NCI-H774 (cell line): Measurements from ENCODE around the gene SLC6A13.

ENCODE experiments used
- DNase-seq: peaks from one replicate; lab custom pipeline; 2025; lab: John Stamatoyannopoulos, UW

The SLC6A13 gene

DNA sequence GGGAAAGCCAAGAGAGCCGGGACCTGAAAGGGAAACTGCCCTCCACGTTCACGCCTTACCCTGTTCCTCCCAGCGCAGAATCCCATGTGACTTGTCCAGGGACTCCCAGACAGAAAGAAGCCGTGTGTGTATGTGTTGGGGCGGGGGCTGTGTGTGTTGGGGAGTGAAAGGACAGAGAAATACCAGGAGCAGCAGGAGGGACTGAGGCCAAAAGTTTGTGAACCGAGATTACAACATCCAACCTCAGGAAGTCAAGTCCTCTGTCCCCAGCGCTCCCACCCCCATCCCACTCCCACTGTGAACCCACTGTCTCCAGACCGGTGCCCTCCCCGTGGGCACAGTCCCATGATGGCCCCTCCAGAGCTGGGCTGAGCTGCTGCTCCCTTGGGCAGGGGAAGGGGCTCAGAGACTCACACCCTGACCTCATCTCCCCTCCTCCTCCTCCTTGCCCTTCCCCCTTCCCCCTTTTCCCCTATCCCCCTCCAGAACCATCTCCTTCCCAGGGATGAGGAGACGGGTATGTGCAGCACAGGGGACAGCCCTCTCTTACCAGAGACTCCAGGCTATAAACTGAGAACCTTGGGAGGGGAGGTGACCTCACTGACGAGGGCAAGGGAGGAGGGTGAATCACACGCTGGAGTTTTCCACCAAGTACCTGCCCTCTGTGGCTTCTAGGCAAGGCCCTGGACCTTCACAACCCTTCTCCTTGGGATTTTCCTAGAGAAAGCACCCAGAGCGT lies 48.5 kb downstream of the SLC6A13 start, which contains the start of gene SLC6A12:
Gene SLC6A12 (minus strand): TSS at position 155 of the 739 bp plus-strand sequence. CDS start 4,171 bp downstream, outside the sequence.
- no peak for DNase-seq

DNA sequence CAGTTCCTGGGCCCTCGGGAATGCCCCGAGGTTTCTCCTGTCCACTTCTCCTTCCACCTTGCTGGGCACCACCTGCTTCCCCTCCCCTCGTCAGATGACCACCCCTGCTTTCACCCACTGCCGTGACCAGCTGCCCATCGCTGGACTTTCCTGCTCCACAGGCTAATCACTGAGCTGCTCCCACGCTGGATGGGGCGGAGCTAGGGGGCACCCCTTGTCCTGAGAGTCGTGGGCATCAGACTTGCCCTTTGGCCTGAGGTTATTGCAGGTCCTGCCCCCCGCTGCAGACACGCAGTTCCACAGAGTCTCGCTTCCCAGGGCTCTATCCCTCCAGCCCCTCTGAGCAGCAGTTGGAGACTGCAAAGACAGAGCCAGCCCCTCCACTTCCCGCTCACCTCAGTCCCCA lies 49.1 kb downstream of the SLC6A13 start:
- DNase-seq, result no peak

GRCh38 chr12:212715-213526 lies 49.7 kb downstream of the SLC6A13 start:
- no peak for DNase-seq

GRCh38 chr12:212415-212714 lies 50.3 kb downstream of the SLC6A13 start:
- DNase-seq, result no peak

DNA sequence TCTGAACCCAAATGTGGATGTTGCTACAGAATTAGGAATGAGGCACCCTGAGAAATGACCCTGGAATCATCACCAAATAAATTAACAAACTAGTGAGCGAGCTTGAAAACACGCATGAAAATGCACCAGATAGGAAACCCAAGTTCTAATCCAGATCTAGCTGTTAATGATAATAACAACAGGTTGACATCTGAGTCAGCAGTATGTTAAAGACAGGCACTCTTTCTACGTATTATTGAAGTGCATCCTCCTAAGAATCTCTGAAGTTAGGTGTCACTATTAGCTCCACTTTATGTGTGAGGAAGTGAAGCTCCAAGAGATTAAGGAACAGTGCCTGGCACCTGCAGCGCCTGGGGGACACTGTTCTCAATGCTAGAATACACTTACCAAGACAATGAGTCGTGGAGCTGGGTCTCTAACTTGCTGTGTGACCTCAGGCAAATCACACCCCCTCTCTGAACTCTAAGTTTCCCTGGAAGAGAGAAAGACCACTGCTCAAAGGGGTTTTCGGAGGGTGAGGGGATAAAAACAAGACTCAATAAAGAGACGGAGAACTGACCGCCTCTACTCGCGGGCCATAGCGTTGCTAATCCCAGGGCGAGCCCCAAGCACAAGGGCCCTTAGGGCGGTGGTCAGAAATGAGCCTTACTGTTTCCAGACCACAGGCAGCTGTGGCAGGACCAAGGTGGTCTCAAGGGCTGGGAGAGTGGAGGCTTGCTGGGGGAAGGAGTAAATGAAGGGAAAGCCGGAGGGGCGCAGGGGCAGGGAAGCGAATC lies 50.8 kb downstream of the SLC6A13 start:
- DNase-seq, result no peak

DNA sequence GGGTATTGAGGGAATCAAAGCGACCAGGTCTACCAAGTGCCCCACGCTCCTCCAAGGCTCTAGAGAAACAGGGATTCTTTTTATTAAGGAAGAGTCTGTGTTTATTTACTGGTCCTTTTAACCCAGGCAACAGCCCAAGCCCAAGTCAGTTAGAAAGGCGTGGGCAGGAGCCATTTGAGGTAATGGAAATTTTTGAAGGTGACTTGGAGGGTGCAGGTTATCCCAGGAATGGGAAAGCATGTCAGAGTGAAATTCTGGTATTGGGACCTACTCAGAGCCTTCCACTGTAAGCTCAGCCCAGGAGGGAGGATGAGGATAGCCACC lies 51.5 kb downstream of the SLC6A13 start:
- no peak for DNase-seq

DNA sequence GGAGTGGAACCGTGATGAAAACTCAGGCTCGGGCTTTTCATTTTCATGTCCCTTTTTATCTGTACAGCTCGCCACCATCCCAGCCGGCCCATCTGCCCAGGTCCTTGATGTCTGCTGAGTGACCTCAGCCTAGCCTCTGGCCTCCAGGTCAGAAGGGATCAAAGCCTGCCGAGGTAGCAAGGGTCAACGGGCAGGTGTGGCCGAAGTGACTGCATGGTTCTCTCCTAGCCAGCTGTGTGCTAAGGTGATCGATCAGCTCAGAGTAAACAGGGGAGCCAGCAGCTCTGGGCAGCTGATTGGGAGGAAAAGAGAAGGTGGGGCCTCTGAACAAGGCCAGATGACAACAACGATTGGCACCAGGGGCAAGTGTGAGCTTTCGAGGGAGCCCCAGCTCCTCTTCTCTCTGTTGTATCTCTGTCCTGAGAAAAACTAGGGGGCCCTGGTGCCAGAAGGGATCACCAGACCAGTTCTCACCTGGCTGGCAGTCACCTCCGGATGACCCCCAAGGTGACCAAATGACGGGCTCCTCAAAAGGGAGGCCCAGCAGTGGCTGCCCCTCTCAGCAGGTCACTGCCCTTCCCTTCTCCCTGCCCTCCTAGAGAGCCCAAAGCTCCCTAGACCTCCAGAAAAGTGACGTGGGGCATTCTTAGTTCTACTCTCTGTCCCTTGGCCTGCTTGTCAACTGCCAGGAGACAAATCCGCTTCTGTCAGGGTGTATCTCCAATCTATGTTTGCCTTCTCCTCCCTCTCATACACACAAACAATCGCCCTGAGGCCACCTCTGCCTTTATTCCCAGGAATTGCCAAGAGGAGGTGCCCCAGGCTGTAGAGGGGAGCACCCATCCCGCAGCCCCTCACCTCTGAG lies 52.1 kb downstream of the SLC6A13 start:
- no peak for DNase-seq

DNA sequence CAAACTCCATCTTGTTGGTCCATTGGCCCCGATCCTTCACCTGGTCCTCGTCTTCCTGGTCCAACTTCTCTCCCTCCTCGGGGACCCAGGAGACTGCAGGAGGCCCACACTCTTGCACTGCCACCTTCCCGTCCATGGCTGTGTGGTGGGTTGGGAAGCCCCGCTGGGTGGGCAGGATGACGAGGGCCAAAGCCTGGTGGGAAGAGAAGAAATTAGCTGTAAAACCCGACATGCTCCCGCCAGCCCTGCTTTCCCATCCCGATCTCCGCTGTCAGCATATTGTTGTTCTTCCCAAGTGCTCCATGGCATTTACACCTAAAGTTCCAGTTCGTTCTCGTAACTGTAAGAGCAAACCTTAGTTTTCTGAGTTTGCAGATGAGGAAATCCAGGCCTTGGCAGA lies 52.8 kb downstream of the SLC6A13 start:
- no peak for DNase-seq

DNA sequence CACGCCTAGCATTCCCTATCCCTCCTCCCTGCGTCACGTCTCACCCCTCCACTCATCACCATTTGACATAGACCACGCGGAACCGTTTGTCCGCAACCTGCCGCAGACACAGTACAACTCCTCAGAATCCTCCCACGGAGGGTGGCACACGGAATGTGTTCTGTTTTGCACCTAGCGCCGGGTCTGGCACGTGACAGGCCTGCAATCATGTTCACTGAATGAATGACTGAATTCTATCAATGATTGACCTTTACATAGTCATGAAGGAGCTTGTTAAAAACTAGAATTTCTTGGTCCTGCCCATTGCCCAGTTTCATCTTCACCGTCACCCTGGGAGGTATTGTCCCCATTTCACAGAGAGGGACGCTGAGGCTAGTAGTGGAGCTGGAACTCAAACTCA lies 53.4 kb downstream of the SLC6A13 start:
- no peak for DNase-seq

GRCh38 chr12:208813-209212 lies 53.8 kb downstream of the SLC6A13 start:
- no peak for DNase-seq

DNA sequence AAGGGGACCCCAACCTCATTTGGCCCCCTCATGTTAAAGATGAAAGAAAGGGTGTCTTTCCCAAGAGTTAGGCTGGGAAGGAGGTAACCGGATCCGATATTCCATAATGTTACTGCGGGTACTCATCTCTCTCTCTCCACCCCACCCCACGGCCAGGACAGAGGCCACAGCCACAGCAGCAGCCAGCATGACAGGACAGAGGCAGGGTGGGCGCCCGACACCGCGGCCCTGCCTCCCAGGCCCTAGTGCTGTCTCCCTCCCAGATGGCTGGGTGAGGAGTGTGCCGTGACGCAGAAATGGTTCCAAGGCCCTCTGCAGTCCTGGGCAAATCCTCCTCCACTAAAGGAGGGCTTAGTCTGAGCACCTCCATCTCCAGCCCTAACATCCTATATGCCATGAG lies 54.8 kb downstream of the SLC6A13 start:
- DNase-seq, result no peak

DNA sequence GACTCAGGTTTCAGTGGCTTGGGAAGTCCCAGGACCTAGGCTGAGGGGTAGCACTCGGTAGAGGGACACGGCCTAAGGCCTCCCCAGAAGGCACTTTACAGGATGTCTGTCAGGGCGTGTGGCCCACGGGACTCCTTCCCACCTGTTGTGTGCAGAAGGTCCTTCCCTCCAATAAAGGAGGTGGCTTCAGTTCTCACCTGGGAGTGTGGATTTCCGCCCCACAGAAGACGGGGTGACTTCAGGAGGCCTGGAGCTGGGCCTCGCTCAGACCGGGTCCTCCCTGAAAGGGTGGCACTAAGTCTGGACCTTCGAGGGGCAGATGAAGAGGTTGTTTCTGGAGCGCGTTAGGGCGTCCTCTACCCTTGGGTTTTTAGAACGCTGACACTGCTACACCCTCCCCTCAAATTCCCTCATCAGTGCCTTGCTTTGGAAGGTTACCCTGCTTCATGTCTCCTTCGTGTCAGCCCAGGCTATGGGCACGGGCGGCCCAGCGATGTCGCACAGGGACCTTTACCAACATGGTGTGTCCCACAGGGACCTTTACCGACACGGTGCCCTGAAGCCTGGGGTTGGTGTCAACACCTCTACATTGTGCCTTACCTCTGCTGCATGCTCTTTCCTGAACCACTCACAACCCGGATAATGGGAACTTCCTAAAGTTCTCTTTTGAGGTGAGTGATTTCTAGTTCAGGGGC lies 55.7 kb downstream of the SLC6A13 start:
- DNase-seq, result no peak

DNA sequence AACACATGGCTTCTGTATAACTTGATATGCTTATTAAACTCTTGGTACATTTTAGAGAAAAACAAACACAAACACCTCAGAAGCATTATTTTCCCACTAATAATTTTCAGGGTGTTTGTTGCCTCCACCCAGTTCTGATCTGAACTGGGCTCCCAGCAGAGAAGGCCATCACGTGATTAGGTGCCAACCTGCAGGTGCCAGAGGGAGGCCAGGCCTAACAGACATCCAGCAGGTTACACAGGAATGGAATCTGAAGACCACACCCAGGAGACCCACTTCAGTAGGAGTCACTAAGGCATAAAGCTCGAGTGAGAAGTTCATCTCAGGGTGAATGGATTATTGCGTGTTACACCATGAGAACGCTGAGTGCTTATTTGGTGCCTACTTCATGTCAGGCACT lies 57.6 kb downstream of the SLC6A13 start:
- DNase-seq, result no peak

GRCh38 chr12:204261-204678 lies 58.4 kb downstream of the SLC6A13 start:
- DNase-seq, result no peak

DNA sequence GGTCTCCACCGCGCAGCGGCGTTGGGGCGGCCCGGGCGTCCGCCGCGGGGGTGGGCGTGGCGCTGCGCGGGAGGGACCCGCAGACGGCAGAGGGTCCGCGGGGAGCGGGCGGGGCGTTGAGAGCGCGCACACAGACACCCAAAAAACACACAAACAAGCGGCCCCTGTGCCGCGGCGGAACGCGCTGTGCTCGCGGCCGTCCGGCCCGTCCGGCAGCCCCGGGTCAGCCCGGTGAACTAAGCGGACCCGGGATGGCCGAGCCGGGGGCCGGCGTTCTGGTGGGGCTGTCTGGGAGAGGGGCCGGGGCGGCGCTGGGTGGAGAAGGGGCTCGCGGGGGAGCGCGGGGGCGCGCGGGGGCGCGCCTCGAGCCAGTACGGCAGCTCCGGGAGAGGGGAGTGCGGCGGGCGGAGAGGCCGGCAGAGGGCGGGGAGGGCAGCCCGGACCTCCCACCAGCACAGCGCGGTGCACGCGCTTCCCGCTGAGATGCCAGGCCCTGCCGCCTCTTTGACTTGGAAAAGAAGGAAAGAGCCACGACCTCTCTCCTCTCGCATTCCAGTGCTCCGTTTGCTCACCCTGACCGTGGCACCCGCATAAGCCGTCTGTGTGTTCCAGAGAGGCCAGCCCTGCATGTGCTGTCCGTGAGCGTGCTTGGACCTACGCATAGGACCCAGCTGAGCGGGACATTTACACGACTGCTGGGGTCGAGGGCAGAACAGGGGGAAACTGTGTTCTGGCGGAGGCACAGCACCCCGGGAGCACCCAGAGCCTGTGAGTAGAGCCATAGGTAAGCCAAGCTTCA lies 59.0 kb downstream of the SLC6A13 start:
- no peak for DNase-seq

DNA sequence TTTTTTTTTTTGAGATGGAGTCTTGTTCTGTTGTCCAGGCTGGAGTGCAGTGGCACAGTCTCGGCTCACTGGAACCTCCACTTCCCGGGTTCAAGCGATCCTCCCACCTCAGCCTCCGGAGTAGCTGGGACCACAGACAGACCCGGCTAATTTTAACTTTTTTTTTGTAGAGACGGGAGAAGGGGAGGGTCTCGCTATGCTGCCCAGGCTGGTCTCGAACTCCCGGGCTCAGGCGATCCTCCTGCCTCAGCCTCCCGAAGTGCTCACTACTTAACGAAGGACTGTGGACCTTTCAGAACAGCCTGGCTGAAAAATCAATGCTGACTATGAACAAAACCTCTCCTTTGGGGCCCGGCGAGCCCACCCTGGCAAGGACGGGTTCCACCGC lies 59.6 kb downstream of the SLC6A13 start:
- DNase-seq, result no peak

DNA sequence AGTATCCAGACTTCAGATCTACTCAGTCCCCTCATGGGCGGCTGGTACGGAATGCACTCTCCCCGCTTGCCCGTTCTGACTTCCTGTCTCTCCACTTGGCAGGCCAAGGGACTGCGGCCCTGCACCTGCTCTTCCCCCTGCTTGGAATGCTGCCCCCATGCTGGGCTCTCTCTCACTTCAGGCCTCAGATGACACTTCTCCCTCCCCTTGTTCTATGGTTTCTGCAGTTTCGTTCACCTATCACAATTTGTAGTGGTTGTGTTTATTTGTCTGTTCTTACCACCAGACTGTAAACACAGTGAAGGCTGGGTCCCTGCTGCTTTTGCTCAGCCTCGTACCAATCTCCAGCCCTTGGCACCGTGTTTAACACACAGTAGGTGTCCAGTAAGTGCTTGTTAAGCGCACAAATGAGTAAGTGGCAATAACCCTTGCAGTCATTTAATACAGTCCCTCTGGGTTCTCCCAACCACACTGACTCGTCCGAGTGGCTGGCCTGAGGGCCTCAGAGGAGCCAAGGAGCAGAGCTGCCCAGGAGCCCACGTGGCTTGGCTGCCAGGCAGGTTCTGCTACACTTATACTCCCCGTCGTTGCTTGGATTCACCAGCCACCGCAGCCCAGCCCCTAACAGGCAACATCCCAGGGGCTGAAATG lies 60.4 kb downstream of the SLC6A13 start:
- DNase-seq, result peak; percentile 64

DNA sequence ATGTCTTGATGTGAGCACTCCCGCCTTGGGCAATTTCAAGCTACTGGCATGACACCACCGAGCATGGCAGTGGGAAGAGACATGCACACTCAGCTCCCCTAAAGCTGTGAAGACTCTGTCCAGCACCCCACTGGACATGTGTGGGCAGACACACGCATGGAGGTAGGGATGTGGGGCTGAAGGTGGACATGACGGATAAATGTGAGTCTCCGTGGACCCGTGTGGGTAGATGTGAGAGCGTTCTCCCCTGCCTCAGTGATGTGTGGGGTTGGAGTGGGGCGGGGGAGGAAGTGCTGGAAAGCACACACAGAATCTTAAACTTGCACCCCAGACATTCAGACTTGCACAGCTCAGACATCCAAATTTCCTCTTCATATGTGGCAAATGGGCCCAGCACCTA lies 61.3 kb downstream of the SLC6A13 start:
- DNase-seq, result no peak

- no peak for DNase-seq
Observed at GRCh38 chr12:198705-199104, 63.9 kb downstream of the SLC6A13 start.
